Endothelial cell of umbilical vein (primary cell): ENCODE data around the gene ARSJ. TPM values are rescaled to one million over a fixed set of nuclear protein-coding genes. Genes with fewer than 3 reads are reported as not detected.

Source experiments
- BruUV-seq: library from RNA; stranded (reverse); fragments of 400-500 nt; replicated peaks from 2 replicates; lab custom pipeline; 2021; lab: Mats Ljungman, UMichigan
- CTCF ChIA-PET: fragments of 300-600, 350-600 bp; sonication (Branson Sonifier 250); formaldehyde crosslinking; loops from one replicate; lab custom pipeline; 2021; ENCODE audit warnings: antibody characterized with exemption, inconsistent platforms; lab: Charles Lee
- POLR2A ChIA-PET: fragments of 300-600, 350-600 bp; sonication (Branson Sonifier 250); formaldehyde crosslinking; loops from one replicate; lab custom pipeline; 2021; ENCODE audit warnings: antibody characterized with exemption, inconsistent platforms; lab: Charles Lee
- DNase-seq: peaks from one replicate; pipeline ENCODE4 v3.0.0-alpha.2; 2011; ENCODE audit warnings: low read depth, low spot score
- FAIRE-seq: peaks from 2 replicates; lab custom pipeline; 2011; peaks lifted over from hg19 to GRCh38; lab: Jason Lieb, UNC
- H2AFZ ChIP-seq: 2 replicates; pipeline ENCODE4 v1.6.0; 2012; ENCODE audit warnings: low read depth, low read length, control low read depth, inconsistent platforms
- H3K27ac ChIP-seq: 2 replicates; pipeline ENCODE4 v1.5.1; 2011; ENCODE audit warnings: low read depth, mild to moderate bottlenecking, control low read depth, low read length, moderate library complexity; ENCODE audit not compliant: insufficient read depth
- H3K27me3 ChIP-seq, 2 experiments: 2 replicates each; pipeline versions ENCODE4 v1.6.0 to v1.6.1; 2011; ENCODE audit warnings: low read length in 2 of 2, mixed read lengths in 1 of 2; ENCODE audit not compliant: control insufficient read depth in 2 of 2, insufficient read depth in 2 of 2
- H3K36me3 ChIP-seq, 2 experiments: 2 replicates in 1 of 2; 3 replicates in 1 of 2; pipeline ENCODE4 v1.5.1; 2011; ENCODE audit warnings: low read length in 2 of 2, mild to moderate bottlenecking in 1 of 2, moderate library complexity in 1 of 2; ENCODE audit not compliant: control insufficient read depth in 2 of 2, insufficient read depth in 2 of 2; ENCODE audit errors: extremely low read depth in 1 of 2
- H3K4me1 ChIP-seq: 3 replicates; pipeline ENCODE4 v1.5.1; 2011; ENCODE audit warnings: mild to moderate bottlenecking, low read length; ENCODE audit not compliant: control insufficient read depth, insufficient read depth; ENCODE audit errors: extremely low read depth
- H3K4me2 ChIP-seq: 2 replicates; pipeline ENCODE4 v1.6.1; 2011; ENCODE audit warnings: low read length, control low read depth, mixed read lengths; ENCODE audit not compliant: insufficient read depth
- H3K4me3 ChIP-seq, 3 experiments: fragments of 200-600 bp in 1 of 3; sonication (generic), shearing (Covaris generic) in 1 of 3; replicated peaks in 1 of 3; 2 replicates each; pipeline ENCODE4 v1.5.1; 2011 to 2016; ENCODE audit warnings: control low read depth in 3 of 3, low read length in 3 of 3, mild to moderate bottlenecking in 2 of 3, inconsistent platforms in 1 of 3, low read depth in 1 of 3, moderate library complexity in 1 of 3; ENCODE audit not compliant: insufficient read depth in 1 of 3
- H3K79me2 ChIP-seq: 2 replicates; pipeline ENCODE4 v1.6.0; 2012; ENCODE audit warnings: low read length, inconsistent platforms; ENCODE audit not compliant: control insufficient read depth, insufficient read depth
- H3K9ac ChIP-seq: replicated peaks from 2 replicates; pipeline ENCODE3; 2011; ENCODE audit warnings: low read length, control low read depth; ENCODE audit not compliant: insufficient read depth; ENCODE audit errors: extremely low read depth
- H3K9me1 ChIP-seq: replicated peaks from 3 replicates; pipeline ENCODE4 v1.6.0; 2011; ENCODE audit warnings: mild to moderate bottlenecking, low read length; ENCODE audit not compliant: control insufficient read depth, insufficient read depth; ENCODE audit errors: extremely low read depth
- H3K9me3 ChIP-seq: replicated peaks from 2 replicates; pipeline ENCODE4 v1.5.1; 2012; ENCODE audit warnings: low read length, inconsistent platforms; ENCODE audit not compliant: control insufficient read depth, insufficient read depth
- H4K20me1 ChIP-seq: replicated peaks from 2 replicates; pipeline ENCODE3; 2011; ENCODE audit warnings: mild to moderate bottlenecking, low read length; ENCODE audit not compliant: control insufficient read depth, insufficient read depth; ENCODE audit errors: extremely low read depth
- EZH2 ChIP-seq: IDR thresholded peaks from 2 replicates; pipeline ENCODE4 v1.6.1; 2012; ENCODE audit warnings: borderline replicate concordance, low read depth, mild to moderate bottlenecking, moderate library complexity, low read length, inconsistent platforms; ENCODE audit not compliant: severe bottlenecking
- FOS ChIP-seq: IDR thresholded peaks from 2 replicates; pipeline ENCODE4 v1.6.1; 2011; ENCODE audit warnings: mild to moderate bottlenecking, low read length, moderate library complexity, borderline replicate concordance; ENCODE audit not compliant: insufficient read depth
- GATA2 ChIP-seq: IDR thresholded peaks from 2 replicates; pipeline ENCODE4 v1.7.0; 2011; ENCODE audit warnings: low read depth, mild to moderate bottlenecking, moderate library complexity, mixed read lengths, low read length; ENCODE audit not compliant: insufficient read length, insufficient read depth
- JUN ChIP-seq: IDR thresholded peaks from 2 replicates; pipeline ENCODE4 v1.6.1; 2011; ENCODE audit warnings: borderline replicate concordance, low read depth; ENCODE audit not compliant: insufficient read length, insufficient read depth
- MYC ChIP-seq: IDR thresholded peaks from one replicate; pipeline ENCODE4 v1.6.1; 2011; ENCODE audit warnings: mild to moderate bottlenecking, low read depth, low read length
- POLR2A ChIP-seq: IDR thresholded peaks from 2 replicates; pipeline ENCODE4 v1.6.1; 2012; ENCODE audit warnings: low read depth, mild to moderate bottlenecking, control low read depth, low read length
- POLR2AphosphoS5 ChIP-seq: IDR thresholded peaks from 2 replicates; pipeline ENCODE4 v1.6.1; 2012; ENCODE audit warnings: low read depth, mild to moderate bottlenecking, control low read depth, low read length, moderate library complexity; ENCODE audit not compliant: insufficient read depth
- dilution Hi-C: fragments of 300-500 bp; cut with MboI; formaldehyde crosslinking; loops from one replicate; pipeline ENCODE4 v1.15.0; 2019; ENCODE audit warnings: low sequenced_read_pairs; ENCODE audit not compliant: extremely low pct_ligation_motif_present
- intact Hi-C: fragments of 100-400 bp; cut with micrococcal nuclease; formaldehyde crosslinking; loops from one replicate; pipeline ENCODE4 v1.10.0; 2022
- polyA plus RNA-seq, 4 experiments: library from polyadenylated mRNA; depleted of rRNA in 3 of 4; stranded (reverse) in 3 of 4; unstranded in 1 of 4; fragments of >200 nt; gene quantifications; 2 replicates each; pipeline versions ENCODE4 v1.2.1 to v1.2.3, GENCODE V29; 2011 to 2012; ENCODE audit warnings: missing spikeins in 1 of 4
- total RNA-seq: library from RNA; stranded (reverse); gene quantifications from 2 replicates; pipeline ENCODE4 v1.2.3, GENCODE V29; 2021
- TF ChIP-seq, protein P1 (sequence below): IDR thresholded peaks from 2 replicates; pipeline ENCODE4 v1.6.1; 2011; ENCODE audit not compliant: insufficient read depth, insufficient read length
- TF ChIP-seq, protein P2 (sequence below), 2 donors: IDR thresholded peaks; 1 replicate in 1 of 2; 2 replicates in 1 of 2; pipeline ENCODE4 v1.5.1; 2011; ENCODE audit warnings: low read length in 2 of 2, mild to moderate bottlenecking in 2 of 2, moderate library complexity in 2 of 2, control low read depth in 1 of 2, inconsistent platforms in 1 of 2, low read depth in 1 of 2; ENCODE audit not compliant: insufficient read depth in 1 of 2; ENCODE audit errors: extremely low read depth in 1 of 2

The ARSJ gene
- total and polyA plus RNA-seq, 2 donors (not counting 3 experiments of a cell fraction or from before 2014, with no cell fraction given) = 21.9 to 50.0 TPM

DNA sequence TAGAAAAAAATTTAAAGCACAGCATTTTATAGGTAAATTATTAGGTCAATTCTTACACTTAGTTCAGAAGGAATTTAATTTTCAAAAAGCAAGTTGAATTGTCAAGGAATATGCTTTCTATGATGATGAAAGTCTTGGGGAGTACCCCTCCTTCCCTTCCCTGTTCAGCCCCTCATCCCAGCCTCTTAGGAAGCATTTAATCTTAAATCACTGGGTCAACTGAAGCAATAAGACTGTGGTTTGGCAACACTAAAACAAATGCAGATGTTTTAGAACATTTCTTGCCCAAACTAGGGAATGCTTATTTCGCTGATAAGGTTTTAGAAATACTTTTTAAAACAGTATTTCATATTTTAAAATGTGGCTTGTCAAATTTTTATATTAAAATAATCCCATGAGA is 19.1 kb upstream of the ARSJ start:
- intact Hi-C loops = no loop called here
- CTCF ChIA-PET = no interaction called here
- BruUV-seq = no TSS peak

More for the DNA sequence above, 19.1 kb upstream of the ARSJ start:
- no peak overlapping the region for H3K9ac ChIP-seq
- FAIRE-seq (no peak), DNase-seq (no peak)
- no peaks in the 10 kb centered on the region for H3K4me1 ChIP-seq
- H3K4me3 ChIP-seq = no peak overlapping the region
- POLR2A ChIA-PET = no interaction called here
- no peaks in the 10 kb centered on the region for H3K9me1 ChIP-seq
- H3K79me2 ChIP-seq = no peaks in the 10 kb centered on the region
- H2AFZ ChIP-seq = no peak overlapping the region
- no peaks in the 10 kb centered on the region for H3K36me3 ChIP-seq
- no peak overlapping the region for H3K4me2 ChIP-seq
- H3K9me3 ChIP-seq = no peaks in the 10 kb centered on the region
- no peaks in the 10 kb centered on the region for H3K27me3 ChIP-seq
- no peak overlapping the region for H3K27ac ChIP-seq
- H4K20me1 ChIP-seq = no peaks in the 10 kb centered on the region
- TF ChIP-seq, protein P1, sequence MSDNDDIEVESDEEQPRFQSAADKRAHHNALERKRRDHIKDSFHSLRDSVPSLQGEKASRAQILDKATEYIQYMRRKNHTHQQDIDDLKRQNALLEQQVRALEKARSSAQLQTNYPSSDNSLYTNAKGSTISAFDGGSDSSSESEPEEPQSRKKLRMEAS = no peak
- TF ChIP-seq GATA2 (no peak), POLR2AphosphoS5 (no peak), JUN (no peak), MYC (no peak), POLR2A (no peak), EZH2 (no peak), FOS (no peak)
- TF ChIP-seq, protein P2, sequence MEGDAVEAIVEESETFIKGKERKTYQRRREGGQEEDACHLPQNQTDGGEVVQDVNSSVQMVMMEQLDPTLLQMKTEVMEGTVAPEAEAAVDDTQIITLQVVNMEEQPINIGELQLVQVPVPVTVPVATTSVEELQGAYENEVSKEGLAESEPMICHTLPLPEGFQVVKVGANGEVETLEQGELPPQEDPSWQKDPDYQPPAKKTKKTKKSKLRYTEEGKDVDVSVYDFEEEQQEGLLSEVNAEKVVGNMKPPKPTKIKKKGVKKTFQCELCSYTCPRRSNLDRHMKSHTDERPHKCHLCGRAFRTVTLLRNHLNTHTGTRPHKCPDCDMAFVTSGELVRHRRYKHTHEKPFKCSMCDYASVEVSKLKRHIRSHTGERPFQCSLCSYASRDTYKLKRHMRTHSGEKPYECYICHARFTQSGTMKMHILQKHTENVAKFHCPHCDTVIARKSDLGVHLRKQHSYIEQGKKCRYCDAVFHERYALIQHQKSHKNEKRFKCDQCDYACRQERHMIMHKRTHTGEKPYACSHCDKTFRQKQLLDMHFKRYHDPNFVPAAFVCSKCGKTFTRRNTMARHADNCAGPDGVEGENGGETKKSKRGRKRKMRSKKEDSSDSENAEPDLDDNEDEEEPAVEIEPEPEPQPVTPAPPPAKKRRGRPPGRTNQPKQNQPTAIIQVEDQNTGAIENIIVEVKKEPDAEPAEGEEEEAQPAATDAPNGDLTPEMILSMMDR (IDR thresholded peaks at IDR 0.05; ENCODE audit: extremely low read depth in 1 of 2, insufficient read depth in 1 of 2, low read depth in 1 of 2, low read length in 2 of 2) = no peak
- dilution Hi-C loops = no loop called here
